CD14-positive monocyte (primary cell): ENCODE results near the gene CNTN5. TPM values are rescaled to one million over a fixed set of nuclear protein-coding genes. Genes with fewer than 3 reads are reported as not detected.

Experiments used
- DNase-seq, 3 donors: peaks; one replicate each; pipeline ENCODE4 v3.0.0-alpha.2; 2011 to 2022
- H2AFZ ChIP-seq: 2 replicates; pipeline ENCODE4 v1.6.0; 2012; ENCODE audit warnings: mild to moderate bottlenecking, low read depth, low read length, inconsistent platforms; ENCODE audit not compliant: insufficient read depth, poor library complexity, severe bottlenecking
- H3K27ac ChIP-seq, 2 donors: 1 replicate in 1 of 2; 2 replicates in 1 of 2; pipeline ENCODE4 v1.5.1; 2012 to 2013; ENCODE audit warnings: low read length in 2 of 2, control low read depth in 1 of 2, inconsistent platforms in 1 of 2, low read depth in 1 of 2, mild to moderate bottlenecking in 1 of 2
- H3K27me3 ChIP-seq, 2 donors: one replicate each; pipeline versions ENCODE4 v1.6.0 to v1.6.1; 2011 to 2013; ENCODE audit warnings: low read length in 2 of 2; ENCODE audit not compliant: control insufficient read depth in 2 of 2, insufficient read depth in 2 of 2
- H3K36me3 ChIP-seq, 2 donors: replicated peaks in 1 of 2; 1 replicate in 1 of 2; 2 replicates in 1 of 2; pipeline versions ENCODE4 v1.5.1 to v1.6.1; 2012 to 2013; ENCODE audit warnings: low read length in 2 of 2, control low read depth in 1 of 2, inconsistent platforms in 1 of 2, mild to moderate bottlenecking in 1 of 2; ENCODE audit not compliant: insufficient read depth in 2 of 2, control insufficient read depth in 1 of 2
- H3K4me1 ChIP-seq, 2 donors: 1 replicate in 1 of 2; 2 replicates in 1 of 2; pipeline versions ENCODE4 v1.5.1 to v1.6.1; 2012 to 2013; ENCODE audit warnings: low read length in 2 of 2, control low read depth in 1 of 2, inconsistent platforms in 1 of 2, mild to moderate bottlenecking in 1 of 2, moderate library complexity in 1 of 2; ENCODE audit not compliant: insufficient read depth in 2 of 2, control insufficient read depth in 1 of 2
- H3K4me2 ChIP-seq: replicated peaks from 2 replicates; pipeline ENCODE3; 2012; ENCODE audit warnings: low read length, moderate library complexity, mild to moderate bottlenecking; ENCODE audit not compliant: poor library complexity, severe bottlenecking; ENCODE audit errors: extremely low read depth
- H3K4me3 ChIP-seq, 3 experiments: fragments of 200-600 bp in 1 of 3; sonication (generic) in 1 of 3; replicated peaks in 1 of 3; 1 replicate in 2 of 3; 2 replicates in 1 of 3; pipeline ENCODE4 v1.5.1; 2011 to 2013; ENCODE audit warnings: low read length in 3 of 3, mild to moderate bottlenecking in 3 of 3, control low read depth in 2 of 3, low read depth in 2 of 3, inconsistent platforms in 1 of 3, moderate library complexity in 1 of 3
- H3K79me2 ChIP-seq: 2 replicates; pipeline ENCODE4 v1.6.0; 2012; ENCODE audit warnings: mild to moderate bottlenecking, control low read depth, inconsistent platforms, low read length, moderate library complexity; ENCODE audit not compliant: insufficient read depth
- H3K9ac ChIP-seq: 2 replicates; pipeline ENCODE4 v1.6.0; 2017; ENCODE audit warnings: low read length, mild to moderate bottlenecking; ENCODE audit not compliant: insufficient read depth, poor library complexity, severe bottlenecking
- H3K9me3 ChIP-seq, 2 donors: replicated peaks in 1 of 2; 1 replicate in 1 of 2; 2 replicates in 1 of 2; pipeline versions ENCODE4 v1.5.1 to v1.6.1; 2012 to 2013; ENCODE audit warnings: low read length in 2 of 2, control low read depth in 1 of 2; ENCODE audit not compliant: control insufficient read depth in 1 of 2, insufficient read depth in 1 of 2
- H4K20me1 ChIP-seq: 2 replicates; pipeline ENCODE4 v1.6.0; 2012; ENCODE audit warnings: mild to moderate bottlenecking, low read length, control low read depth, moderate library complexity; ENCODE audit not compliant: insufficient read depth
- H3K27ac Mint-ChIP-seq, 7 donors: one replicate each; pipeline ENCODE4 v1.8.0; 2020; ENCODE audit warnings: mild to moderate bottlenecking in 7 of 7, mixed read lengths in 7 of 7, moderate library complexity in 6 of 7, inconsistent platforms in 2 of 7
- H3K27me3 Mint-ChIP-seq, 3 donors: one replicate each; pipeline ENCODE4 v1.8.0; 2021 to 2022; ENCODE audit warnings: low read depth in 3 of 3, mild to moderate bottlenecking in 3 of 3, mixed read lengths in 3 of 3, moderate library complexity in 3 of 3, inconsistent platforms in 1 of 3
- H3K36me3 Mint-ChIP-seq, 2 donors: one replicate each; pipeline ENCODE4 v1.8.0; 2020; ENCODE audit warnings: mixed read lengths in 2 of 2, inconsistent platforms in 1 of 2, mild to moderate bottlenecking in 1 of 2
- H3K4me1 Mint-ChIP-seq: one replicate; pipeline ENCODE4 v1.8.0; 2020; ENCODE audit warnings: mild to moderate bottlenecking, mixed read lengths
- H3K4me3 Mint-ChIP-seq, 2 donors: one replicate each; pipeline ENCODE4 v1.8.0; 2020; ENCODE audit warnings: mild to moderate bottlenecking in 2 of 2, mixed read lengths in 2 of 2, moderate library complexity in 1 of 2
- H3K9me3 Mint-ChIP-seq, 7 donors: one replicate each; pipeline ENCODE4 v1.8.0; 2020 to 2022; ENCODE audit warnings: mixed read lengths in 7 of 7, mild to moderate bottlenecking in 6 of 7, moderate library complexity in 6 of 7, inconsistent platforms in 2 of 7
- CTCF ChIP-seq: fragments of 200-600 bp; IDR thresholded peaks from one replicate; pipeline ENCODE4 v1.8.0; 2022; ENCODE audit warnings: antibody characterized with exemption, mild to moderate bottlenecking
- WGBS: methylation state at CpG from one replicate; pipeline ENCODE4 v1.1.5; 2013; ENCODE audit warnings: missing lambda C conversion rate; ENCODE audit not compliant: insufficient coverage; 5-methylcytosine and 5-hydroxymethylcytosine counted together
- intact Hi-C, 2 donors: fragments of 100-400 bp; cut with micrococcal nuclease; formaldehyde crosslinking; loops; one replicate each; pipeline versions ENCODE4 v1.15.0 to v1.15.1; 2023
- polyA plus RNA-seq, 3 donors: library from polyadenylated mRNA; depleted of rRNA in 1 of 3; unstranded in 2 of 3; stranded (reverse) in 1 of 3; fragments of 300-500 nt in 2 of 3; fragments of >200 nt in 1 of 3; fragmentation: Illumina TruSeq in 2 of 3; gene quantifications; 1 replicate in 2 of 3; 2 replicates in 1 of 3; pipeline ENCODE4 v1.2.3, GENCODE V29; 2012 to 2021

CNTN5 gene
- polyA plus RNA-seq, 3 donors, result not detected

- Histone ChIP-seq H4K20me1 (no peaks in the 10 kb centered on the region), H3K36me3 (no peaks in the 10 kb centered on the region), H3K4me1 (no peaks in the 10 kb centered on the region), H3K27ac (no peak overlapping the region), H3K79me2 (no peaks in the 10 kb centered on the region), H3K4me2 (no peak overlapping the region), H3K27me3 (no peaks in the 10 kb centered on the region), H3K9ac (no peak overlapping the region), H3K9me3 (no peaks in the 10 kb centered on the region), H2AFZ (no peak overlapping the region), H3K4me3 (no peak overlapping the region)
- H3K27ac Mint-ChIP-seq, result no peak overlapping the region
- intact Hi-C loops, result no loop called here
- H3K4me3 Mint-ChIP-seq, result no peak overlapping the region
- peaks cover 0 to 4% (median 1%) of the 10 kb centered on the region in 7 donors for H3K9me3 Mint-ChIP-seq
- no peaks in the 10 kb centered on the region for H3K4me1 Mint-ChIP-seq
- no peak for DNase-seq
- no peaks in the 10 kb centered on the region for H3K36me3 Mint-ChIP-seq
- no peak for TF ChIP-seq CTCF
- WGBS, result no CpG with 5 or more reads among the region's 1 CpG
- H3K27me3 Mint-ChIP-seq, result no peaks in the 10 kb centered on the region
These were observed 1295.2 kb downstream of the CNTN5 start for GRCh38 chr11:100315946-100316345.

GRCh38 chr11:100316952-100317351 lies 1296.2 kb downstream of the CNTN5 start:
- no peak overlapping the region for H3K4me3 Mint-ChIP-seq
- no peak for TF ChIP-seq CTCF
- DNase-seq, result no peak

More at GRCh38 chr11:100316952-100317351, 1296.2 kb downstream of the CNTN5 start:
- Histone ChIP-seq H4K20me1 (no peaks in the 10 kb centered on the region), H3K4me1 (no peaks in the 10 kb centered on the region), H3K36me3 (no peaks in the 10 kb centered on the region), H2AFZ (no peak overlapping the region), H3K9ac (no peak overlapping the region), H3K4me2 (no peak overlapping the region), H3K4me3 (no peak overlapping the region), H3K9me3 (no peaks in the 10 kb centered on the region), H3K79me2 (no peaks in the 10 kb centered on the region), H3K27me3 (no peaks in the 10 kb centered on the region), H3K27ac (no peak overlapping the region)
- intact Hi-C loops, result no loop called here
- Mint-ChIP-seq H3K27ac (no peak overlapping the region), H3K27me3 (no peaks in the 10 kb centered on the region), H3K4me1 (no peaks in the 10 kb centered on the region), H3K9me3 (peaks cover 0 to 4% (median 1%) of the 10 kb centered on the region in 7 donors), H3K36me3 (no peaks in the 10 kb centered on the region)
- WGBS, result no CpG with 5 or more reads among the region's 3 CpGs
